ENCODE data around the gene ASXL1.
"Not testable (repeated sequence)": the region's sequence is repeated elsewhere in the genome, so short reads cannot be mapped to it uniquely, and the experiment has no call there.

ASXL1 gene

DNA sequence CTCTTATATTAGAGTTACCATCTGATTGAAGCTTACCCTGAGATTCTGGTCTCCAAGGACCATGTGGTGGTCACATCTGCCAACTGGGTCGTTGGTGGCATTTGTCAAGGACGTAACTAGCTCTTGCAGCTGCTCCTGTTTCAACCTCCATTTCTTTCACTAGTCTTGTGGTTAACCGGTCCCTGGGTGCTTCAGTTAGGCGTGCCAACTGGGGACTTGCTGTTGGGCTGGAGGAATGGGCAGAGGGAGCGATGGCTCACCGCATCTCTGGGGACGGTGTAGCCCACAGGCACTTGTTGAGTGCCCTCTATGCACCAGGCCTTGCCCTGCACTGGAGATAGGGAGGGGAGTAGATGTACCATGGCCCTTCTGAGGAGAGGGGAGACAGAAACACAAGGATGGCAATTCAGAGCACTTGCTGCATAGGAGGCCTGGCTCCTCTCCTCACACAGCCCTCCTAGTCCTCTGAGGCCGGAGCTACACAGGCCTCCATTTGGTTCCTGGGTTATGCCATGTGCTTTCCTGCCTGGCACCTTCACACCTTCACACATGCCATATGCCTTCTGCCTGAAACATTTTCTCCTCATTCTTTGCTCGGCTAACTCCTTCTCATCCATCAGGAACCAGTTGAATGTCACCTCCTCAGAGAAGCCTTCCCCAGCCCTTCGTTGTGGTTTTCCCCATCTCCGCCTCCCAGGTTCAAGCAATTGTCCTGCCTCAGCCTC lies 20.0 kb upstream of the ASXL1 start:
- no peak for DNase-seq (ENCODE audit: low read depth)
- H3K4me3 ChIP-seq (ENCODE audit: low read depth, low read length) = no peak overlapping the region
- TF ChIP-seq, protein P1, sequence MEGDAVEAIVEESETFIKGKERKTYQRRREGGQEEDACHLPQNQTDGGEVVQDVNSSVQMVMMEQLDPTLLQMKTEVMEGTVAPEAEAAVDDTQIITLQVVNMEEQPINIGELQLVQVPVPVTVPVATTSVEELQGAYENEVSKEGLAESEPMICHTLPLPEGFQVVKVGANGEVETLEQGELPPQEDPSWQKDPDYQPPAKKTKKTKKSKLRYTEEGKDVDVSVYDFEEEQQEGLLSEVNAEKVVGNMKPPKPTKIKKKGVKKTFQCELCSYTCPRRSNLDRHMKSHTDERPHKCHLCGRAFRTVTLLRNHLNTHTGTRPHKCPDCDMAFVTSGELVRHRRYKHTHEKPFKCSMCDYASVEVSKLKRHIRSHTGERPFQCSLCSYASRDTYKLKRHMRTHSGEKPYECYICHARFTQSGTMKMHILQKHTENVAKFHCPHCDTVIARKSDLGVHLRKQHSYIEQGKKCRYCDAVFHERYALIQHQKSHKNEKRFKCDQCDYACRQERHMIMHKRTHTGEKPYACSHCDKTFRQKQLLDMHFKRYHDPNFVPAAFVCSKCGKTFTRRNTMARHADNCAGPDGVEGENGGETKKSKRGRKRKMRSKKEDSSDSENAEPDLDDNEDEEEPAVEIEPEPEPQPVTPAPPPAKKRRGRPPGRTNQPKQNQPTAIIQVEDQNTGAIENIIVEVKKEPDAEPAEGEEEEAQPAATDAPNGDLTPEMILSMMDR (IDR thresholded peaks at IDR 0.05; ENCODE audit: insufficient read depth, low read depth, low read length, missing control alignments) = no peak

DNA sequence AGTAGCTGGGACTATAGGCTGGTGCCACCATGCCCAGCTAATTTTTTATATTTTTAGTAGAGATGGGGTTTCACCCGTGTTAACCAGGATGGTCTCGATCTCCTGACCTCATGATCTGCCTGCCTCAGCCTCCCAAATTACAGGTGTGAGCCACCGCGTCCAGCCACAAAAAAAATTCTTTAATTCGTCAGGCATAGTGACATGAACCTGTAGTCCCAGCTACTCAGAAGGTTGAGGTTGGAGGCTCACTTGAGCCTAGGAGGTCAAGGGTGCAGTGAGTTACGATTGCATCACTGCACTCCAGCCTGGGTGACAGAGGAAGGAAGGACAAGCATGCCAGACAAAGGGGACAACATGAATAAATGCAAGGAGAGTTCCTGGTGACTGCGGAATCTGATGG lies 19.5 kb upstream of the ASXL1 start:
- no peak overlapping the region for H3K4me3 ChIP-seq (ENCODE audit: low read depth, low read length)
- no peak for DNase-seq (ENCODE audit: low read depth)
- TF ChIP-seq, protein P1 (IDR thresholded peaks at IDR 0.05; ENCODE audit: insufficient read depth, low read depth, low read length, missing control alignments) = no peak

DNA sequence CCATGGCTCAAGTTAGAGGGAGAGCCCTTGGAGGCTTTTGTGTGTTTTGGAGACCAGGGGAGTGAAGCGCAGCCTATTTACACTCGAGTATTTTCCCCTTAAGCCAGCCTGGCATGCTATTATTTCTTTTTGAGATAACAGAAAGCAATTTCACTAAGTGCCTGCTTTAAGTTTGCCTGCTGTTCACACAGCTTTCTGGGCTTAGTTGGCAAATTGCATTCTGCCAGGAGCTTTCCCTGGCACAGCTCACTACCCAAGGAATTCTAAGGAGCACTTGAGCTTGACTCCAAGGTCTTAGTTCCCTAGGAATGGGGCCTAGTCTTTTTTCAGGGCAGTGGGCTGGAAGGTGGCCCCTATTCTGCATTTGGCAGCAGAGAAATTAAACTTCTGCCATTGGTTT lies 19.0 kb upstream of the ASXL1 start:
- no peak for DNase-seq (ENCODE audit: low read depth)
- H3K4me3 ChIP-seq (ENCODE audit: low read depth, low read length) = no peak overlapping the region
- TF ChIP-seq, protein P1 (IDR thresholded peaks at IDR 0.05; ENCODE audit: insufficient read depth, low read depth, low read length, missing control alignments) = no peak

DNA sequence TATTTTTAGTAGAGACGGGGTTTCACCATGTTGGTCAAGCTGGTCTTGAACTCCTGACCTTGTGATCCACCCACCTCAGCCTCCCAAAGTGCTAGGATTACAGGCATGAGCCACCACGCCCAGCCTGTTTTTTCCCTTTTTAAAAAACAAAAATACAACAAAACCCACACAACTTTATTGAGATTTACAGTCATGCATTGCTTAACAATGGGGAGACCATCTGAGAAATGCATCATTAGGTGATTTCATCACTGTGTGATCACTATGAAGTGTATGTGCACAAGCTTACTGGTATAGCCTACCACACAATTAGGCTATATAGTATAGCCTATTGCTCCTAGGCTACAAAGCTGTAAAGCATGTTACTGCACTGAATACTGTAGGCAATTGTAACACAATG lies 17.1 kb upstream of the ASXL1 start:
- not testable (repeated sequence) for H3K4me3 ChIP-seq (ENCODE audit: low read depth, low read length); DNase-seq (ENCODE audit: low read depth)

DNA sequence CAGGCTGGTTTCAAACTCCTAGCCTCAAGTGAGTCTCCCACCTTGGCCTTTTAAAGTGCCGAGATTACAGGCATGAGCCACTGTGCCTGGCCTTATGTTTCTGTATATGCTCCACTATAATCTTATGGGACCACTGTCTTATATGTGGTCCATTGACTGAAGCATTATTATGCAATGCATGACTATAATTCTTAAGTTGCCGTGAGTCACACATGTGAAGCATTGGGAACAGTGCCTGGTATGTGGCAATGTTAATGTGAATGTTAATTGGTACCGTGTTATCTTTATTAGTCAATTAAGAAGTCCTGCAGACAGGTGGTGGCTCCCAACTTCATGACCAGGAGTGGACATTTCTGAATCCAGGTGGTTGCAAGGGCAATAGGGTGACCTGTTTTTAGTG lies 14.7 kb upstream of the ASXL1 start:
- TF ChIP-seq, protein P1 (IDR thresholded peaks at IDR 0.05; ENCODE audit: insufficient read depth, low read depth, low read length, missing control alignments) = no peak
- DNase-seq (ENCODE audit: low read depth) = no peak
- H3K4me3 ChIP-seq (ENCODE audit: low read depth, low read length) = no peak overlapping the region

DNA sequence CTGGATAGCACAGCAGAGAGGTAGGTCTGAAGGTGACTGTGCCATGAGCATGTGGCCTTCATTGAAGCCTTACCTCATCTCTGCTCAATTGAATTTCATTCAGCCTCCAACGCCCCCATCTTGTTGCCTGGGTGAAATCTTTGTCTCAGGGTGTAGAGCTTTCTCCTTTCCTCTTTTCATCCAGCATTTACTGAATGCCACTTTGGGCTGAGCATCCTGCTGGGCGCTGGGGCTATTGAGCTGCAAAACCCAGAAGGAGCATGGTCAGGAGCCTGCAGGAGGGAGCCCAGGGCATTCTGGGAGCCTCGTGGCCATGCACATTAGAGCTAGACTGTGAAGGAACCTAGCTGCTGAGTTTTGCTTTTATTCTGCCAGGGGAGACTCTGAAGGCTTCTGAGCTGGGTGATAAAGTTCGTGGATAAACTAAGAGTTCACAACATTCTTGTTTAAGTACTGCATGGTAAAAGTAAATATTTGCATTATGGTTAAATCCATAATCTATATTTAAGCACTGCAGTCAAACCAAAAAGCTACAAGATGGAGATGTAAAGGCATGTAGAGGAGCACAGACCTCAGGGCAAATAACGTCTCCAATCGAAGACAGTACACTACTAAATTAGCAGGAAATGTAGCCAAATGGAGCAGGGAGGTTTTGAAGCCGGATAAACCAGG lies 13.2 kb upstream of the ASXL1 start:
- TF ChIP-seq, protein P1 (IDR thresholded peaks at IDR 0.05; ENCODE audit: insufficient read depth, low read depth, low read length, missing control alignments) = no peak
- H3K4me3 ChIP-seq (ENCODE audit: low read depth, low read length) = no peak overlapping the region
- no peak for DNase-seq (ENCODE audit: low read depth)

DNA sequence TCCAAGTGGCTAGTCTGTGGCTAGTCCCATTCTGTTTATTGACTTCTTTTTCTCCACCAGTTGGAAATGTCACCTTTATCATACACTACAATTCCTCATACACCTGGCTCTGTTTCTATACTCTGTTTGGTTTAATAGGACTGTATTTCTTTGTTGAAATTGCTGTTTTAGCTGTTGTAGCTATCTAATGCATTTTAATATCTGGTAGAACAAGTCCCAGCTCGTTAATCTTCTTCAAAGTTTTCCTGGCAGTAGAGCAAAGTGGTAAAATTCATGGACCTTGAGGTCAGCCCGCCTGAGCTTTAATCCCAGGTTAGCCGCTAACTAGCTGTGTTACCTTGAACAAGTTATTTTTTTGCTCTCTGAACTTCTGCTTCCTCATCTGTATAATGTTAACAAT lies 9.9 kb upstream of the ASXL1 start:
- no peak overlapping the region for H3K4me3 ChIP-seq (ENCODE audit: low read depth, low read length)
- DNase-seq (ENCODE audit: low read depth) = no peak
- TF ChIP-seq, protein P1 (IDR thresholded peaks at IDR 0.05; ENCODE audit: insufficient read depth, low read depth, low read length, missing control alignments) = no peak
